Neutrophil (primary cell): ENCODE data around the gene RBMS3.

ENCODE experiments used
- H3K27ac ChIP-seq: fragments of 200-600 bp; sonication (generic); 2 replicates; pipeline ENCODE4 v1.5.1; 2016; ENCODE audit warnings: mild to moderate bottlenecking, moderate library complexity
- H3K27me3 ChIP-seq: fragments of 200-600 bp; sonication (generic); 2 replicates; pipeline ENCODE4 v1.6.0; 2016; ENCODE audit warnings: mild to moderate bottlenecking
- H3K36me3 ChIP-seq: fragments of 200-600 bp; sonication (generic); 2 replicates; pipeline ENCODE4 v1.5.1; 2017
- H3K4me1 ChIP-seq, 2 experiments: fragments of 200-600 bp in 1 of 2; sonication (generic) in 1 of 2; 1 replicate in 1 of 2; 2 replicates in 1 of 2; pipeline versions ENCODE4 v1.5.1 to v1.6.1; 2013 to 2016; ENCODE audit warnings: low read depth in 1 of 2, low read length in 1 of 2, mild to moderate bottlenecking in 1 of 2, moderate library complexity in 1 of 2; ENCODE audit not compliant: control insufficient read depth in 1 of 2, insufficient read depth in 1 of 2
- H3K4me3 ChIP-seq, 2 experiments: fragments of 200-600 bp in 1 of 2; sonication (generic) in 1 of 2; 1 replicate in 1 of 2; 2 replicates in 1 of 2; pipeline ENCODE4 v1.5.1; 2013 to 2016; ENCODE audit warnings: low read depth in 1 of 2, low read length in 1 of 2, mild to moderate bottlenecking in 1 of 2, moderate library complexity in 1 of 2
- H3K9me3 ChIP-seq: fragments of 200-600 bp; sonication (generic); 2 replicates; pipeline ENCODE4 v1.5.1; 2016
- TF ChIP-seq, protein P1 (sequence below): fragments of 200-600 bp; sonication (generic); IDR thresholded peaks from 2 replicates; pipeline ENCODE4 v1.5.1; 2016; ENCODE audit warnings: antibody characterized with exemption

Gene RBMS3

DNA sequence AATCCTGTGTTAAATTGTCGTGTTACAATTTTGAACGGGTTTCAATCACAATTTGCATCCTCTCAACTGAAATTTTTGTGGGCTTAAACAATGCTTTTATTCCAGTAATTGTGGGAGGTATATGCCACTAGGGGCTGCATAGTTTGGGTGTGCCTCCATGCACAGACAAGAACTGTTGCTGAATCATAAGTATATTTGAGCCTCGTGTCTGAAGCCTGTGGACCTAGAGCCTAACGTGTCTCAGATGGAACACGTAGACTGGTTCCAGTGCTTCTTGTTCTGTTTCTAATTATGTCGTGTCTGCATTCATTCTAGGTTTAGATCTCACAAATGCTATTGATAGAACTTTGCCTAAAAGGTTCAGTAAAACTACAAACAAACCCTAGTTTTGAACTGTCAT, 363.4 kb downstream of the RBMS3 start:
- H3K27ac ChIP-seq, result no peak overlapping the region
- TF ChIP-seq, protein P1, sequence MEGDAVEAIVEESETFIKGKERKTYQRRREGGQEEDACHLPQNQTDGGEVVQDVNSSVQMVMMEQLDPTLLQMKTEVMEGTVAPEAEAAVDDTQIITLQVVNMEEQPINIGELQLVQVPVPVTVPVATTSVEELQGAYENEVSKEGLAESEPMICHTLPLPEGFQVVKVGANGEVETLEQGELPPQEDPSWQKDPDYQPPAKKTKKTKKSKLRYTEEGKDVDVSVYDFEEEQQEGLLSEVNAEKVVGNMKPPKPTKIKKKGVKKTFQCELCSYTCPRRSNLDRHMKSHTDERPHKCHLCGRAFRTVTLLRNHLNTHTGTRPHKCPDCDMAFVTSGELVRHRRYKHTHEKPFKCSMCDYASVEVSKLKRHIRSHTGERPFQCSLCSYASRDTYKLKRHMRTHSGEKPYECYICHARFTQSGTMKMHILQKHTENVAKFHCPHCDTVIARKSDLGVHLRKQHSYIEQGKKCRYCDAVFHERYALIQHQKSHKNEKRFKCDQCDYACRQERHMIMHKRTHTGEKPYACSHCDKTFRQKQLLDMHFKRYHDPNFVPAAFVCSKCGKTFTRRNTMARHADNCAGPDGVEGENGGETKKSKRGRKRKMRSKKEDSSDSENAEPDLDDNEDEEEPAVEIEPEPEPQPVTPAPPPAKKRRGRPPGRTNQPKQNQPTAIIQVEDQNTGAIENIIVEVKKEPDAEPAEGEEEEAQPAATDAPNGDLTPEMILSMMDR, result no peak
- no peaks in the 10 kb centered on the region for H3K4me1 ChIP-seq
- H3K27me3 ChIP-seq, result no peaks in the 10 kb centered on the region
- H3K9me3 ChIP-seq, result no peaks in the 10 kb centered on the region
- H3K36me3 ChIP-seq, result no peaks in the 10 kb centered on the region
- no peak overlapping the region for H3K4me3 ChIP-seq

DNA sequence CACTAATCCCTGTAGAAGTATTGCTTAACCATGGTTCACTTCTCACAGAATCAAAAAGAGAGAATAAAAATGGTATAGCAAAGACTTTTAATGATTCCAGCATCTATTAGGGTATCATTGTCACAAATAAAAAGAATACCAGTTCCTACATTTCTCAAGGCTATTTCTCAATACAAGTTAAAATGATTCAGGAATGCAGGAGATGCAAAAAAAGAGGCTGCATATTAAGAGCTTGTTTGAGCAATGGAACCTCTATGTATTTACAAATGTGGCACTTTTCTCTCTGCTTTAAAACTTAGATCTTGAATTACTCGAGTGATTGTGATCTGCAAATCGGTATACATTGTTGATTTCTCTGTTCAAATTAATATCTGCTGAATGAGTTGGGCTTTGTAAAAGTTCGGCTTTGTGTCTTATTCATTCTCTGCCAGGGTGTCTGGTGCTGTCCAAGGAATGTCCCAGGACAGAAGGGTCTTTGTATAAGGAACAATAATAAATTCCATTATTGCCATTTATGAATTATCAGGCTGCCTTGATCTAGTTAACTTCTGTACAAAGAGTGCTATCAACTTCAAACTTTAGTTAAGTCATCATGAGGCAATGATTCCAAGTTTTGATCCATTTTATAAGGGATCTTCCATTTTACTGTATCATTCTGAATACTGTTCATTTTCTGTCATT, 364.2 kb downstream of the RBMS3 start:
- TF ChIP-seq, protein P1, result no peak
- no peaks in the 10 kb centered on the region for H3K9me3 ChIP-seq

DNA sequence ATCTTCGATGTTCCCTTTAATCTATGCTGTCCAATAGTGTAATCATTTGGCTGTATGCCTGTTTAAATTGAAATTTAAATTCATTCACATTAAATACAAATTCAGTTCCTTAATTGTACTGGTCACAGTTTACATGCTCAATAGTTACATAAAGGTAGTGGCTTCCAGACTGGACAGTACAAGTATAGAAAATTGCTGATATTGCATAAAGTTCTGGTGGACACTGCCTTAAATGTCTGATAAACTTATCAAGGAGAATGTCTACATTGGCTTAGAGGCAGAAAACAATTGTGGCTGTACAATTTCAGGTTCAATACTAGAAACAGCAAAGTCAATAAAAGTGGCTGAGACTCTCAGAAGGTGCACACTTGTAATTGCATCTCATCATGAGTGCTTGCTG, 365.2 kb downstream of the RBMS3 start:
- no peaks in the 10 kb centered on the region for H3K27me3 ChIP-seq
- H3K4me3 ChIP-seq, result no peak overlapping the region
- H3K4me1 ChIP-seq, result no peaks in the 10 kb centered on the region
- H3K27ac ChIP-seq, result no peak overlapping the region
- no peaks in the 10 kb centered on the region for H3K9me3 ChIP-seq
- H3K36me3 ChIP-seq, result no peaks in the 10 kb centered on the region
- TF ChIP-seq, protein P1, result no peak

More for the DNA sequence above, 364.2 kb downstream of the RBMS3 start:
- H3K4me3 ChIP-seq, result no peak overlapping the region
- H3K27ac ChIP-seq, result no peak overlapping the region
- H3K36me3 ChIP-seq, result no peaks in the 10 kb centered on the region
- no peaks in the 10 kb centered on the region for H3K27me3 ChIP-seq
- no peaks in the 10 kb centered on the region for H3K4me1 ChIP-seq

DNA sequence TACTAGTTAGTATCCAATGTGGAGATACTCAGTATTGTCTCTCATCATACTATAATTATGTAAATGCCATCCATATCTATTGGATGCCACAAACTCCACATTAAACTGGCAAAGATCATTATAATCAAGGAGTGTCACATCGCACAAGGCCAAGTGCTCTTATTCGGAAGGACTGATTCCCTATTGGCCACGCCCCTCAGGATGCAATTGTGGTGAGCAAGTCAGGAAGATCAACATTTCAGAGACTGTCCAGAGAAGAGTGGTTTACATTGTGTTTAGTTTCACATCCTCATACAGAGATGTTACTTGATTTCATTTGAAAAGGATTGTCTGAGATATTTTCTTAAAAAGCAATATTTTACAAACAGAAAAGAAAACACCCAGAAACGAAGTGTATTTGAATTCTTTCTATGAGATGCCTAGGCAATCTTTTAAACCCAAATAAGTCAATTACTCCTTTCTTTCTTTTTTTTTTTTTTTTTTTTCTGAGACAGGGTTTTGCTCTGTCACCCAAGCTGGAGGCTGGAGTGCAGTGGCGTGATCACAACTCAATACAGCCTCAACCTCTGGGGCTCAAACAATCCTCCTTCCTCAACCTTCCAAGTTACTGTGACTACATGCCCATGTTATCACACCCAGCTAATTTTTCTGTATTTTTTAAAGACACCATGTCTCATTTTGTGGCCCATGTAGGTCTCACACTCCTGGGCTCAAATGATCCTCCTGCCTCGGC, 369.1 kb downstream of the RBMS3 start:
- Histone ChIP-seq H3K36me3 (no peaks in the 10 kb centered on the region), H3K27ac (no peak overlapping the region), H3K9me3 (no peaks in the 10 kb centered on the region), H3K4me1 (no peaks in the 10 kb centered on the region), H3K27me3 (no peaks in the 10 kb centered on the region), H3K4me3 (no peak overlapping the region)
- TF ChIP-seq, protein P1, result no peak

DNA sequence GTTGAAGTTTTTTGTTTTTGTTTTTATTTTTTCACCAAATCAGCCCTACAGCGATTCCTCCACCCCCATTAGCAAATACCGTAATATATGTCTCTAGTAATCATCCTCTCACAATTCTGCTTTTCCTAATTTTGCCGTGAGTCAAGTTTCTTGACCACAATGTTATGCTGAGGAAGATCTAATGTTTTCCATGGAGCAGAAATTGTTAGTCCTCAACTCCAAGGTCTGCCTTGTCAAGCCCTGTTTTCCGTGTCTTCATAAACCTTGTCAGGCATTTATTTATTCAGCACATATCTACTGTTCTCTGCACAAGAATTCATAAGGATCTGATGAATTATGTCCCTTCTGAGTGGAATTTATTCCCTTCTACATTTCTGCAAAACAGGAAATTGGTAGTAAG, 372.8 kb downstream of the RBMS3 start:
- Histone ChIP-seq H3K9me3 (no peaks in the 10 kb centered on the region), H3K4me1 (no peaks in the 10 kb centered on the region), H3K36me3 (no peaks in the 10 kb centered on the region), H3K27ac (no peak overlapping the region), H3K27me3 (no peaks in the 10 kb centered on the region), H3K4me3 (no peak overlapping the region)
- TF ChIP-seq, protein P1, result no peak
